ENCODE data around the gene CPNE8.

DNA sequence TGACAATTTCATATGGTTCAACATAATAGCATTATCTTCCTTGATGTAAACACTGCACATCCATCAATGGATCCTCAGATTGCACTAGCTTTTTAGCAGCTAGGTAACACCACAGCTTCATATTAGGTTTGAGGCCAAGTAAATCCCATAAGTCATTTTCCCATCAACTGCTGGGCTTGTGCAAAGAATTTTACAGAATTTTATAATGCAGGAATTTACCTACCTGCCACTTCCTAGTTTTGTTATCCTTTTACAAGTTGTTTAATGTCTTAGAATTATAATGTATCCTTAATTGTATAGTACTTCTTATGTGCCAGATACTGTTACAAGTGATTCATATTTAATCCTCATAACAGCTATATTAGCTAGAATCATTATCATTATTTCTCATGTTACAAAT is 36.4 kb downstream of the CPNE8 start:
- TF ChIP-seq, protein P1, sequence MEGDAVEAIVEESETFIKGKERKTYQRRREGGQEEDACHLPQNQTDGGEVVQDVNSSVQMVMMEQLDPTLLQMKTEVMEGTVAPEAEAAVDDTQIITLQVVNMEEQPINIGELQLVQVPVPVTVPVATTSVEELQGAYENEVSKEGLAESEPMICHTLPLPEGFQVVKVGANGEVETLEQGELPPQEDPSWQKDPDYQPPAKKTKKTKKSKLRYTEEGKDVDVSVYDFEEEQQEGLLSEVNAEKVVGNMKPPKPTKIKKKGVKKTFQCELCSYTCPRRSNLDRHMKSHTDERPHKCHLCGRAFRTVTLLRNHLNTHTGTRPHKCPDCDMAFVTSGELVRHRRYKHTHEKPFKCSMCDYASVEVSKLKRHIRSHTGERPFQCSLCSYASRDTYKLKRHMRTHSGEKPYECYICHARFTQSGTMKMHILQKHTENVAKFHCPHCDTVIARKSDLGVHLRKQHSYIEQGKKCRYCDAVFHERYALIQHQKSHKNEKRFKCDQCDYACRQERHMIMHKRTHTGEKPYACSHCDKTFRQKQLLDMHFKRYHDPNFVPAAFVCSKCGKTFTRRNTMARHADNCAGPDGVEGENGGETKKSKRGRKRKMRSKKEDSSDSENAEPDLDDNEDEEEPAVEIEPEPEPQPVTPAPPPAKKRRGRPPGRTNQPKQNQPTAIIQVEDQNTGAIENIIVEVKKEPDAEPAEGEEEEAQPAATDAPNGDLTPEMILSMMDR (IDR thresholded peaks at IDR 0.05), result no peak
- TF ChIP-seq EZH2 (IDR thresholded peaks at IDR 0.05; ENCODE audit: borderline replicate concordance, insufficient read depth, low read depth, low read length, poor library complexity, severe bottlenecking), result no peak

Data from B cell (primary cell).